Cardiac muscle cell (in vitro differentiated cells and primary cell): Measurements from ENCODE around the gene COL15A1. TPM values are rescaled to one million over a fixed set of nuclear protein-coding genes. Genes with fewer than 3 reads are reported as not detected.

Source experiments
- DNase-seq, 2 donors: peaks; one replicate each; pipeline versions ENCODE4 v3.0.0 to v3.0.0-alpha.2; 2010 to 2017; ENCODE audit warnings: low read depth in 1 of 2, low spot score in 1 of 2
- H3K27ac ChIP-seq: fragments of 200-600 bp; sonication (generic); 2 replicates; pipeline ENCODE4 v1.5.1; 2016
- H3K27me3 ChIP-seq: fragments of 200-600 bp; sonication (generic); 2 replicates; pipeline ENCODE4 v1.6.0; 2016; ENCODE audit warnings: control low read depth
- H3K36me3 ChIP-seq: fragments of 200-600 bp; sonication (generic); 2 replicates; pipeline ENCODE4 v1.5.1; 2016; ENCODE audit warnings: control low read depth
- H3K4me1 ChIP-seq: fragments of 200-600 bp; sonication (generic); 2 replicates; pipeline ENCODE4 v1.8.1; 2017; ENCODE audit warnings: low read depth, mild to moderate bottlenecking, mixed run types
- H3K4me3 ChIP-seq: fragments of 200-600 bp; sonication (generic); 2 replicates; pipeline ENCODE4 v1.5.1; 2016; ENCODE audit warnings: mild to moderate bottlenecking
- H3K9me3 ChIP-seq: fragments of 200-600 bp; sonication (generic); 2 replicates; pipeline ENCODE4 v1.5.1; 2017; ENCODE audit warnings: low read depth, mild to moderate bottlenecking, control low read depth
- CTCF ChIP-seq: IDR thresholded peaks from 2 replicates; pipeline ENCODE4 v1.5.1; 2012; ENCODE audit warnings: low read depth, mild to moderate bottlenecking, low read length
- polyA plus RNA-seq: library from polyadenylated mRNA; unstranded; fragments of >200 nt; fragmentation: Nextera tagmentation; extraction: Ambion mirVana; gene quantifications from 2 replicates; pipeline ENCODE4 v1.2.1, GENCODE V29; 2016
- total RNA-seq: library from RNA; depleted of rRNA; stranded (reverse); fragments of >200 nt; gene quantifications from 2 replicates; pipeline ENCODE4 v1.2.3, GENCODE V29; 2016

The COL15A1 gene
- total and polyA plus RNA-seq, 2 experiments from 2014 or later = 0.74 to 1.3 TPM

DNA sequence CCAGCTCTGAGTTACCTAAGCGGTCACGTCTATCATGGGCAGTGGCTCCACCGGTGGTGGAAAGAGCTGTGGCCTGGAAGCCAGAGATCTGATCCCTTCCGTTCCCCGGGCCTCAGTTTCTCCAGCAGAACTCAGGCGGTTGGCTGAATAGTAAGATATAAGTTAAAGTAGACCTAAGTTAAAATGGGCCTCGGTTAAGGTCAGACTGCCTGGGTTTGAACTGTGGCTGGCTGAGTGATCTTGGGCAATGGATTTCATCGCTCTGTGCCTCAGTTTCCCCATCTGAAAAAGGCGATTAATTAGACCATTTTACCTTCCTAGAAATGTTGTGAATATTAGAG, 997 bp downstream of the COL15A1 start:
- H3K9me3 ChIP-seq = no peaks in the 10 kb centered on the region
- H3K36me3 ChIP-seq = no peaks in the 10 kb centered on the region
- no peak for DNase-seq
- H3K27ac ChIP-seq = no peak overlapping the region
- no peak for TF ChIP-seq CTCF
- H3K4me3 ChIP-seq = no peak overlapping the region
- no peaks in the 10 kb centered on the region for H3K4me1 ChIP-seq
- peaks cover 81% of the 10 kb centered on the region for H3K27me3 ChIP-seq

DNA sequence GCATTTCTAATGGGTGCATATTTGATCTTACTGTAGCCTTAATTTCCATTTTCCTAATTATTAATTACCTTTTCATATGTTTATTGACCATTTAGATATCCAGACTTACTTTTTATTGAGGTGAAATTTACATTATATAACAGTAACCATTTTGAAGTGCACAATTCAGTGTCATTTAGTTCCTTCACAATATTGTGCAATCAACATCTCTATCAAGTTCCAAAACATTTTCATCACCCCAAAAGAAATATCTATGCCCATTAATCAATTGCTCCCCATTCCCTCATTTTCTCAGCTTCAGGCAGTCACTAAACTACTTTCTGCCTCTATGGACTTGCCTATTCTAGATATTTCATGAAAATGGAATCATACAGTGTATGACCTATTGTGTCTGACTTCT, 5.9 kb downstream of the COL15A1 start:
- H3K4me3 ChIP-seq = no peak overlapping the region
- no peak for DNase-seq
- H3K9me3 ChIP-seq = no peaks in the 10 kb centered on the region
- H3K27ac ChIP-seq = no peak overlapping the region
- no peaks in the 10 kb centered on the region for H3K4me1 ChIP-seq
- peaks cover 42% of the 10 kb centered on the region for H3K27me3 ChIP-seq
- no peak for TF ChIP-seq CTCF
- no peaks in the 10 kb centered on the region for H3K36me3 ChIP-seq

GRCh38 chr9:98950262-98950661, 6.6 kb downstream of the COL15A1 start:
- H3K27me3 ChIP-seq = peaks cover 35% of the 10 kb centered on the region
- no peaks in the 10 kb centered on the region for H3K4me1 ChIP-seq
- no peak overlapping the region for H3K4me3 ChIP-seq
- no peak for TF ChIP-seq CTCF
- no peak for DNase-seq
- no peaks in the 10 kb centered on the region for H3K36me3 ChIP-seq
- H3K27ac ChIP-seq = no peak overlapping the region
- no peaks in the 10 kb centered on the region for H3K9me3 ChIP-seq

- H3K36me3 ChIP-seq = no peaks in the 10 kb centered on the region
- H3K4me1 ChIP-seq = no peaks in the 10 kb centered on the region
- H3K27ac ChIP-seq = no peak overlapping the region
- H3K4me3 ChIP-seq = no peak overlapping the region
- no peak for TF ChIP-seq CTCF
- no peaks in the 10 kb centered on the region for H3K9me3 ChIP-seq
- no peak for DNase-seq
- H3K27me3 ChIP-seq = peaks cover 18% of the 10 kb centered on the region
Observed at GRCh38 chr9:98951967-98952366, 8.3 kb downstream of the COL15A1 start.

DNA sequence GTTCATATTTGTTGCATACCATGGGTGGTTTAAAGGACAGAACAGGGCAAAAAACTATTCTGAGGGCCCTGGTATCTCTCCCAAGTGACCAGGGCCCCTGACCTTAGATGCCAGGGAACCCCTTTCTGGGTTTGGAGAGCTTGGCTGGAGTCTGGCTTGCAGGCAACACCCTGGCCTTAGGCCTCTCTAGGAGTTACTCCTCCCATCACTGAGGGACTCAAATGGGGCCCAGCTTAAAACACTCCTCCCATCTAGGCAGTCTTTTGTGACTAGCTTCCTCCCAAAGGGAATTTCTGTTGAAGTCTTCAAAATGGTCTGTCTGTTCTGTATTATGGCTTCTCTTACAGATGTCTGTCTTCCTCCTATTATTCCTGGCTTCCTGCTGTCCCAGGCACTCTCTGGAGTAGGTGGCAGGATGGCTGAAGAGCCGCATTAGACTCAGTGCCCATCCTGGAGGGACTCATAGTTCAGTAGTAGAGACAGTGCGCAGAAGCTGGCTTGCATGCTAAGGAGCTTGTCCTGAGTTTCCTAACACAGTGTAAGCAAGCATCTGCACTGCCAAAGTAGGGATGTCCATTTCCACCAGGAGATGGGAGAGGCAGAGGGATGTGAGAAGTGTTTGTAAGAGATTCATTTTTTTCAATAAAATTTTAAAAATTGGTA, 10.0 kb downstream of the COL15A1 start:
- Histone ChIP-seq H3K27me3 (peaks cover 17% of the 10 kb centered on the region), H3K27ac (no peak overlapping the region), H3K4me1 (no peaks in the 10 kb centered on the region), H3K9me3 (no peaks in the 10 kb centered on the region), H3K36me3 (no peaks in the 10 kb centered on the region), H3K4me3 (no peak overlapping the region)
- TF ChIP-seq CTCF = no peak
- DNase-seq = no peak

DNA sequence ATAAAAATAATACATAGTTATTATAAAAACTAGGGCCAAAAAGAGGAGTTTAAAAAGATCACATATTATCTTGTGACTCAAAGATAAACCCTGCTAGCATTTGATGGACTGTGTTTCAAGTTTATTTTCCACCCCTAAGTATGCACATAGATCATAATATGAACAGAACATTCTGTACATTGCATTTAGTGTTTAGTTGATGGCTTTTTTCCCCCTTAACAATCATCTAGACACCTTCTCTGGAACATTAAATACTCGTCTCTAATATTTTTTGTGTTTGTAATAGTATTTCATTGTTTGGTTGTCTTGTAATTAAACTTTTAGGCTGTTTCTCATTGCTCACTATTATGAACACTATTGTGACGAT, 10.5 kb downstream of the COL15A1 start:
- no peak overlapping the region for H3K27ac ChIP-seq
- H3K4me1 ChIP-seq = no peaks in the 10 kb centered on the region
- peaks cover 11% of the 10 kb centered on the region for H3K27me3 ChIP-seq
- H3K36me3 ChIP-seq = no peaks in the 10 kb centered on the region
- H3K9me3 ChIP-seq = no peaks in the 10 kb centered on the region
- no peak overlapping the region for H3K4me3 ChIP-seq
- no peak for TF ChIP-seq CTCF
- no peak for DNase-seq
